Stomach (tissue), 9 donors: ENCODE data around the gene MND1. TPM values are rescaled to one million over a fixed set of nuclear protein-coding genes. Genes with fewer than 3 reads are reported as not detected.

Source experiments
- DNase-seq, 2 donors: peaks; one replicate each; pipeline versions ENCODE4 v3.0.0 to v3.0.0-alpha.2; 2013 to 2019
- H3K27ac ChIP-seq, 5 donors: fragments of 200-600 bp in 4 of 5; sonication (generic) in 4 of 5; one replicate each; pipeline ENCODE4 v1.5.1; 2013 to 2019; ENCODE audit warnings: mild to moderate bottlenecking in 1 of 5, moderate library complexity in 1 of 5
- H3K27me3 ChIP-seq, 3 donors: fragments of 200-600 bp; sonication (generic); one replicate each; pipeline ENCODE4 v1.5.1; 2017 to 2019; ENCODE audit warnings: mixed run types in 1 of 3
- H3K36me3 ChIP-seq, 4 donors: fragments of 200-600 bp; sonication (generic); 1 replicate in 3 of 4; 2 replicates in 1 of 4; pipeline ENCODE4 v1.5.1; 2016 to 2019
- H3K4me1 ChIP-seq, 4 donors: fragments of 200-600 bp; sonication (generic); one replicate each; pipeline ENCODE4 v1.5.1; 2016 to 2019
- H3K4me3 ChIP-seq, 4 donors: fragments of 200-600 bp; sonication (generic) in 3 of 4; one replicate each; pipeline ENCODE4 v1.5.1; 2016 to 2019; ENCODE audit warnings: mild to moderate bottlenecking in 1 of 4
- H3K9me3 ChIP-seq, 4 donors: fragments of 200-600 bp; sonication (generic); one replicate each; pipeline ENCODE4 v1.5.1; 2016 to 2019
- EP300 ChIP-seq: sonication (generic); formaldehyde crosslinking; IDR thresholded peaks from one replicate; pipeline ENCODE4 v1.6.1; 2017; ENCODE audit warnings: antibody characterized with exemption
- POLR2A ChIP-seq, 4 donors: fragments of 450-650 bp; IDR thresholded peaks; one replicate each; pipeline ENCODE4 v1.6.1; 2016; ENCODE audit warnings: antibody characterized with exemption in 4 of 4, control low read depth in 2 of 4, mild to moderate bottlenecking in 1 of 4, moderate library complexity in 1 of 4
- POLR2AphosphoS5 ChIP-seq, 3 donors: sonication (generic); formaldehyde crosslinking; IDR thresholded peaks; one replicate each; pipeline ENCODE4 v1.6.1; 2016; ENCODE audit warnings: antibody characterized with exemption in 3 of 3
- WGBS, 5 donors: extraction: QIAGEN DNeasy Blood & Tissue Kit in 3 of 5; methylation state at CpG; one replicate each; pipeline versions ENCODE4 v1.1.5 to v1.1.7; 2013 to 2018; 5-methylcytosine and 5-hydroxymethylcytosine counted together
- intact Hi-C: fragments of 100-400 bp; cut with DNase I; formaldehyde crosslinking; loops from one replicate; pipeline ENCODE4 v1.15.1; 2023; ENCODE audit warnings: low total_unique reads
- polyA plus RNA-seq, 3 donors: library from polyadenylated mRNA; stranded (reverse); fragments of 200-250 nt; gene quantifications; one replicate each; pipeline ENCODE4 v1.2.3, GENCODE V29; 2013
- total RNA-seq, 5 donors: library from RNA; depleted of rRNA; stranded (reverse); fragments of >200 nt; gene quantifications; one replicate each; pipeline versions ENCODE4 v1.1.0 to v1.2.3, GENCODE V29; 2014 to 2016
- TF ChIP-seq, protein P1 (sequence below), 7 experiments: fragments of 450-650 bp in 4 of 7; fragments of 200-600 bp in 3 of 7; sonication (generic) in 3 of 7; IDR thresholded peaks; one replicate each; pipeline ENCODE4 v1.5.1; 2016 to 2019; ENCODE audit warnings: antibody characterized with exemption in 7 of 7, control low read depth in 2 of 7, mild to moderate bottlenecking in 1 of 7
- donor health status: healthy with polysubstance abuse.
- donor health status: Bipolar disorder and iron deficiency.
- donor health status: healthy.

MND1 gene
- total and polyA plus RNA-seq, 8 donors, result 1.1 to 5.9 (median 4.4) TPM; not detected in 3

DNA sequence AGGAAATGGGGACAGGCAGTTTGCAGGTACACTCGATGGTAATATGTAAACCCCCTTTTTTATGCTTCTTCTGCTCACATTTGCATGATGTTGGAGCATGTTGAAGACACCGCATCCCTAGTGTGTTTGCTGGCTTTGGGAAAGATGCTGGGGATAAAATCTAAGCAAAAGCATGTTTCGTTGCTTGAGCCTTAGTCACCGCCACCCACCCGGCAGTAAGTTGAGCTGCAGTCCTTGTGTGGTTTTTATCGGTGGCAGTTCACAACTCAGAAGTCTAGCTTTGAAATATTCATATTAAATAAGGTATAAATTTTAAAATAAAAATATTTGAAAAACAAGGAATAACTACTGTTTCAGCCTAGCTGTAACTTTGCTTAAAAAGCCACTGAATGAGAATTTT is 21.7 kb upstream of the MND1 start:
- no peak for DNase-seq
- TF ChIP-seq, protein P1, sequence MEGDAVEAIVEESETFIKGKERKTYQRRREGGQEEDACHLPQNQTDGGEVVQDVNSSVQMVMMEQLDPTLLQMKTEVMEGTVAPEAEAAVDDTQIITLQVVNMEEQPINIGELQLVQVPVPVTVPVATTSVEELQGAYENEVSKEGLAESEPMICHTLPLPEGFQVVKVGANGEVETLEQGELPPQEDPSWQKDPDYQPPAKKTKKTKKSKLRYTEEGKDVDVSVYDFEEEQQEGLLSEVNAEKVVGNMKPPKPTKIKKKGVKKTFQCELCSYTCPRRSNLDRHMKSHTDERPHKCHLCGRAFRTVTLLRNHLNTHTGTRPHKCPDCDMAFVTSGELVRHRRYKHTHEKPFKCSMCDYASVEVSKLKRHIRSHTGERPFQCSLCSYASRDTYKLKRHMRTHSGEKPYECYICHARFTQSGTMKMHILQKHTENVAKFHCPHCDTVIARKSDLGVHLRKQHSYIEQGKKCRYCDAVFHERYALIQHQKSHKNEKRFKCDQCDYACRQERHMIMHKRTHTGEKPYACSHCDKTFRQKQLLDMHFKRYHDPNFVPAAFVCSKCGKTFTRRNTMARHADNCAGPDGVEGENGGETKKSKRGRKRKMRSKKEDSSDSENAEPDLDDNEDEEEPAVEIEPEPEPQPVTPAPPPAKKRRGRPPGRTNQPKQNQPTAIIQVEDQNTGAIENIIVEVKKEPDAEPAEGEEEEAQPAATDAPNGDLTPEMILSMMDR (IDR thresholded peaks at IDR 0.05), result no peak
- no peak for TF ChIP-seq EP300
- TF ChIP-seq POLR2A (IDR thresholded peaks at IDR 0.05), result no peak
- no peak for TF ChIP-seq POLR2AphosphoS5 (IDR thresholded peaks at IDR 0.05)
- Histone ChIP-seq H3K27me3 (no peaks in the 10 kb centered on the region), H3K36me3 (peaks cover 13 to 74% (median 54%) of the 10 kb centered on the region in 4 donors), H3K4me3 (no peak overlapping the region), H3K27ac (no peak overlapping the region), H3K4me1 (peaks cover 0 to 13% (median 4%) of the 10 kb centered on the region in 4 donors), H3K9me3 (no peaks in the 10 kb centered on the region)
- intact Hi-C loops, result no loop called here
- 68 to 83% (median 78%) methylated on average over 6 of the region's 6 CpGs for WGBS, 5 donors

DNA sequence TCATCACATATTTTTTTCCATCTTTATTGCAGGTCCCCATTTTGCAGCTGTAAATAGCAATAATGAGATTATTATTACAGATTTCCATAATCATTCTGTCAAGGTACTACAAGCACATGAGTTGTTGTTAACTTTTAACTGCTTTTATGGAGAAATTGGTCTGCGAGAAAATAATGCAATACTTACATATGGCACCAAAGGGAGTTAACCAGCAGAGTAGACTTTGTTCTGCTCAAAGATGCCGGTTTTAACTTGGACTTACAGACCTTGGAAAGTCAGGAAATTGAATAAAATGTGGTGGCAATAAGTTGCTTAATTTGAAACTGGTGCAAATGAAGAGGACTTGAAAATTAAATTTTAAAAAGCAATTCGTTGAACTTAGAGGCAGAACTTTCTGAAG is 20.4 kb upstream of the MND1 start:
- Histone ChIP-seq H3K27ac (no peak overlapping the region), H3K4me1 (peaks cover 0 to 13% (median 4%) of the 10 kb centered on the region in 4 donors), H3K36me3 (peaks cover 13 to 73% (median 58%) of the 10 kb centered on the region in 4 donors), H3K9me3 (no peaks in the 10 kb centered on the region), H3K27me3 (no peaks in the 10 kb centered on the region), H3K4me3 (no peak overlapping the region)
- no peak for DNase-seq
- no peak for TF ChIP-seq EP300
- TF ChIP-seq, protein P1 (IDR thresholded peaks at IDR 0.05), result no peak
- no peak for TF ChIP-seq POLR2A (IDR thresholded peaks at IDR 0.05)
- TF ChIP-seq POLR2AphosphoS5 (IDR thresholded peaks at IDR 0.05), result no peak
- intact Hi-C loops, result no loop called here
- WGBS, 5 donors, result 80 to 90% (median 88%) methylated on average over 3 of the region's 3 CpGs

DNA sequence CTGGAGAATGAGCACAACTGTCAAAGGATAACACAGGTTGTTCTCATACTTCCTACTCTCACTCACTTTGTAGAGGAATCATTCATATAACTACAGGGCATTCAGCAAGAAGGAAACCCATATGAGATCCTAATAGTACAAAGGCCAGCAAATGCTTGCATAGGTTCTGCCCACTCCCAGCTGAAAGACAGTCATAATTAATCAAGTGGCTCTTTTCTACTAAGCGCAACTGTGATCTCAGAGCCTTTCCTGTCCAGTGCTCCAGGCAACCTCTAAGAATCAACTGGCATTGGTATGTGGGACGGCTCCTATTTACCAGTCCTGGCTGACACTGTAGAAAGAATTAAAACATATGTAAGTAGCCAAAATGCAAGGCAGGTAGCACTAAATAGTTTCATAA is 18.9 kb upstream of the MND1 start:
- intact Hi-C loops, result no loop called here
- peaks cover 7 to 73% (median 59%) of the 10 kb centered on the region in 4 donors for H3K36me3 ChIP-seq
- WGBS, 5 donors, result 70 to 94% (median 78%) methylated on average over 2 of the region's 2 CpGs

DNA sequence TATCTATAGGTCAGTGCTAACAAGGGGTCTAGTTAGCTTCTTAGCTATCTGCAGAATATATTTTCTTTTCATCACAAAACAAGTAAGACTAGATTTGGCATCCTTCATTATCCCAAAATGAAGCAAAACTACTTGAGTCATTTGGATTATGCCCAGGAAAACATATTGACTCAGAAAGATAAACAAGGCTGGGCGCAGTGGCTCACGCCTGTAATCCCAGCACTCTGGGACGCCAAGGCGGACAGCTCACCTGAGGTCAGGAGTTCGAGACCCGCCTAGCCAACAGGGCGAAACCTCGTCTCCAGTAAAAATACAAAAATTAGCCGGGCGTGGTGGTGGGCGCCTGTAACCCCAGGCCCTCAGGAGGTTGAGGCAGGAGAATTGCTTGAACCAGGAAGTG is 18.0 kb upstream of the MND1 start:
- Histone ChIP-seq H3K27me3 (no peaks in the 10 kb centered on the region), H3K4me1 (peaks cover 0 to 13% (median 4%) of the 10 kb centered on the region in 4 donors), H3K4me3 (no peak overlapping the region), H3K36me3 (peaks cover 3 to 73% (median 57%) of the 10 kb centered on the region in 4 donors), H3K9me3 (no peaks in the 10 kb centered on the region), H3K27ac (no peak overlapping the region)
- intact Hi-C loops, result no loop called here
- 52 to 74% (median 62%) methylated on average over 11 of the region's 11 CpGs for WGBS, 5 donors
- TF ChIP-seq POLR2AphosphoS5 (IDR thresholded peaks at IDR 0.05) (peak in 1 of 3 donors; percentile 57), POLR2A (IDR thresholded peaks at IDR 0.05) (no peak)
- TF ChIP-seq, protein P1 (IDR thresholded peaks at IDR 0.05), result no peak
- DNase-seq, result peak in 1 of 2 donors; percentile 52

More for the DNA sequence above, 18.9 kb upstream of the MND1 start:
- TF ChIP-seq POLR2A (IDR thresholded peaks at IDR 0.05) (no peak), EP300 (no peak), POLR2AphosphoS5 (IDR thresholded peaks at IDR 0.05) (no peak)
- no peaks in the 10 kb centered on the region for H3K9me3 ChIP-seq
- H3K27me3 ChIP-seq, result no peaks in the 10 kb centered on the region
- peaks cover 0 to 13% (median 4%) of the 10 kb centered on the region in 4 donors for H3K4me1 ChIP-seq
- DNase-seq, result no peak
- no peak overlapping the region for H3K27ac ChIP-seq
- no peak overlapping the region for H3K4me3 ChIP-seq

DNA sequence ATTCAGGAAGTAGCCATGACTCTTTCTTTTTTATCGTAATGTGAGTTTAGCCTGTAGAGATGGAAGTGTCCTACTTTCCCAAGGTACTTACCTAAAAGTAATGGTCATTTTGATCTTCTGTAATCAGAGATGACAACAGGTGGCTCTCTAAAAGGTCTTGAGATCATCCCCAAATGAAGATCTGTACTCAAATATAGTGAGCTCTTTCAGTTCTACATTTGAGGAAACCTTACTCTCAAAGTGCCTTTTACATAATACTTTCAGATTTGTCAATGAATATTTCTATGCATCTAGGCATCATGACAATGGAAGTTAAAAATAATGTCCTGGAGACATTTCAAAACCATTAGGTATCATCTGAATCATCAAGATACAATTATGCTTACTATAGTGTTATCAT is 17.2 kb upstream of the MND1 start:
- peaks cover 0 to 13% (median 4%) of the 10 kb centered on the region in 4 donors for H3K4me1 ChIP-seq
- no peak for DNase-seq
- intact Hi-C loops, result no loop called here
- no peak overlapping the region for H3K4me3 ChIP-seq
- H3K9me3 ChIP-seq, result no peaks in the 10 kb centered on the region
- peaks cover 3 to 74% (median 56%) of the 10 kb centered on the region in 4 donors for H3K36me3 ChIP-seq
- H3K27ac ChIP-seq, result no peak overlapping the region
- H3K27me3 ChIP-seq, result no peaks in the 10 kb centered on the region
- TF ChIP-seq, protein P1 (IDR thresholded peaks at IDR 0.05), result no peak
- TF ChIP-seq EP300 (no peak), POLR2AphosphoS5 (IDR thresholded peaks at IDR 0.05) (no peak), POLR2A (IDR thresholded peaks at IDR 0.05) (no peak)
- 82 to 95% (median 90%) methylated on average over 1 of the region's 1 CpG for WGBS, 5 donors
